GM19468 (cell line): ENCODE measurements around the gene OR51B4.
A peak's percentile ranks its signal among the peaks of the same experiment; 100 is the strongest.
"Not testable (repeated sequence)": the region's sequence is repeated elsewhere in the genome, so short reads cannot be mapped to it uniquely, and the experiment has no call there.

ENCODE experiments used
- ATAC-seq: cut with Tn5 transposase; IDR thresholded peaks from one replicate; pipeline ENCODE4 v1.9.1; 2021; ENCODE audit warnings: mild to moderate bottlenecking, moderate library complexity, moderate number of reproducible peaks; ENCODE audit not compliant: unreplicated experiment; ENCODE audit errors: extremely low read depth

The OR51B4 gene

GRCh38 chr11:5301846-5302245 is at the start of gene OR51B4:
Gene OR51B4 (minus strand): TSS chr11:5301946. CDS start chr11:5301946, 0 bp downstream.
- ATAC-seq, result no peak

GRCh38 chr11:5351208-5351607 is 49.5 kb upstream of the OR51B4 start, which contains the start of gene OR51B6:
Gene OR51B6 (plus strand): TSS chr11:5351508. CDS start chr11:5351508, 0 bp downstream.
- ATAC-seq, result no peak

- no peak for ATAC-seq
These were observed 47.8 kb upstream of the OR51B4 start for GRCh38 chr11:5349550-5349949.

GRCh38 chr11:5348551-5349194 is 46.9 kb upstream of the OR51B4 start:
- no peak for ATAC-seq

- no peak for ATAC-seq
These were observed 44.1 kb upstream of the OR51B4 start for GRCh38 chr11:5345831-5346230.

GRCh38 chr11:5343474-5344335 is 42.0 kb upstream of the OR51B4 start, which contains the start of gene OR51B5:
Gene OR51B5 (minus strand): TSS chr11:5343524. CDS start chr11:5343524, 0 bp downstream.
- ATAC-seq, result no peak

- ATAC-seq, result peak; percentile 65
These were observed 38.1 kb upstream of the OR51B4 start for GRCh38 chr11:5339771-5340322.

GRCh38 chr11:5337253-5337652 is 35.5 kb upstream of the OR51B4 start:
- not testable (repeated sequence) for ATAC-seq

- ATAC-seq, result no peak
These were observed 34.6 kb upstream of the OR51B4 start for GRCh38 chr11:5336331-5336730.

- no peak for ATAC-seq
These were observed 33.4 kb upstream of the OR51B4 start for GRCh38 chr11:5335170-5335569.

- no peak for ATAC-seq
These were observed 22.5 kb upstream of the OR51B4 start, which contains the start of gene OR51B2 for GRCh38 chr11:5324197-5324596. Gene OR51B2 (minus strand): TSS chr11:5324297. CDS start chr11:5324297, 0 bp downstream.

- ATAC-seq, result no peak
These were observed 15.5 kb upstream of the OR51B4 start for GRCh38 chr11:5317292-5317691.

GRCh38 chr11:5313326-5314023 is 11.7 kb upstream of the OR51B4 start:
- ATAC-seq, result not testable (repeated sequence)

GRCh38 chr11:5310423-5310822 is 8.7 kb upstream of the OR51B4 start:
- ATAC-seq, result no peak

GRCh38 chr11:5307256-5308019 is 5.7 kb upstream of the OR51B4 start:
- ATAC-seq, result no peak

- no peak for ATAC-seq
These were observed 2.3 kb upstream of the OR51B4 start for GRCh38 chr11:5304046-5304445.

- no peak for ATAC-seq
These were observed 1.9 kb upstream of the OR51B4 start for GRCh38 chr11:5303626-5304025.

GRCh38 chr11:5300251-5300650 is 1.5 kb downstream of the OR51B4 start:
- ATAC-seq, result no peak

- no peak for ATAC-seq
These were observed 3.3 kb downstream of the OR51B4 start for GRCh38 chr11:5298451-5298850.
